Neural cell (in vitro differentiated cells): ENCODE data around the gene SLC25A52.

ENCODE experiments used
- EZH2 ChIP-seq: fragments of 200-600, 300-800 bp; shearing (Covaris generic), sonication (generic); IDR thresholded peaks from 2 replicates; pipeline ENCODE4 v1.6.1; 2014; ENCODE audit warnings: antibody characterized with exemption, low read length, borderline replicate concordance, mild to moderate bottlenecking; ENCODE audit not compliant: insufficient read depth, poor library complexity, severe bottlenecking
- RAD21 ChIP-seq: fragments of 450-650 bp; conservative IDR thresholded peaks from 2 replicates; pipeline ENCODE4 v1.6.1; 2014; ENCODE audit warnings: antibody characterized with exemption, mild to moderate bottlenecking, moderate library complexity
- SMC3 ChIP-seq: fragments of 450-650 bp; conservative IDR thresholded peaks from 2 replicates; pipeline ENCODE4 v1.6.1; 2014; ENCODE audit warnings: antibody characterized with exemption, mild to moderate bottlenecking, moderate library complexity; ENCODE audit not compliant: poor library complexity
- TAF1 ChIP-seq: IDR thresholded peaks from 2 replicates; pipeline ENCODE4 v1.6.1; 2012; ENCODE audit warnings: low read depth
- TF ChIP-seq, protein P1 (sequence below): fragments of 450-650 bp; IDR thresholded peaks from 2 replicates; pipeline ENCODE4 v1.5.1; 2014; ENCODE audit warnings: antibody characterized with exemption, mild to moderate bottlenecking, moderate library complexity; ENCODE audit not compliant: poor library complexity, severe bottlenecking
- TF ChIP-seq, protein P2 (sequence below): IDR thresholded peaks from 2 replicates; pipeline ENCODE4 v1.6.1; 2012; ENCODE audit warnings: borderline replicate concordance

DNA sequence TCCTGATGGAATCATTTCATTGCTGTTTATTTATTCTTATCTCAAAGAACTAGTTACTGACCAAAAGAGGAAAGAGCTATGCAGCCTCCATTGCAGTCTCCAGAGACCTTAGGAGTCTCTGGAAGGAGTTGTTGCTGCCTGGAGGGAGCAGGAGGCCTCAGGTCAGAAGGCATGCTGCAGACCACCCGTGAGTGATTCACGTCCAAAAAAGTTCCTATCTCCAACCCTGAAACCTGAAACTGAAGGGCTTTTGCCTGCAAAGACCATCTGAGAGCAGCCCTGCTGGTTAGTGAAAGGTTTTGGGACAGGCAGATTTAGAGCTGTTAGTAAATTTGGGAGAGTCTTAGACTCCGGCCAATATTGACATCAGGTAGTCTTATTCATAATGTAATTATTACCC lies 29.1 kb downstream of the SLC25A52 start:
- TF ChIP-seq, protein P1, sequence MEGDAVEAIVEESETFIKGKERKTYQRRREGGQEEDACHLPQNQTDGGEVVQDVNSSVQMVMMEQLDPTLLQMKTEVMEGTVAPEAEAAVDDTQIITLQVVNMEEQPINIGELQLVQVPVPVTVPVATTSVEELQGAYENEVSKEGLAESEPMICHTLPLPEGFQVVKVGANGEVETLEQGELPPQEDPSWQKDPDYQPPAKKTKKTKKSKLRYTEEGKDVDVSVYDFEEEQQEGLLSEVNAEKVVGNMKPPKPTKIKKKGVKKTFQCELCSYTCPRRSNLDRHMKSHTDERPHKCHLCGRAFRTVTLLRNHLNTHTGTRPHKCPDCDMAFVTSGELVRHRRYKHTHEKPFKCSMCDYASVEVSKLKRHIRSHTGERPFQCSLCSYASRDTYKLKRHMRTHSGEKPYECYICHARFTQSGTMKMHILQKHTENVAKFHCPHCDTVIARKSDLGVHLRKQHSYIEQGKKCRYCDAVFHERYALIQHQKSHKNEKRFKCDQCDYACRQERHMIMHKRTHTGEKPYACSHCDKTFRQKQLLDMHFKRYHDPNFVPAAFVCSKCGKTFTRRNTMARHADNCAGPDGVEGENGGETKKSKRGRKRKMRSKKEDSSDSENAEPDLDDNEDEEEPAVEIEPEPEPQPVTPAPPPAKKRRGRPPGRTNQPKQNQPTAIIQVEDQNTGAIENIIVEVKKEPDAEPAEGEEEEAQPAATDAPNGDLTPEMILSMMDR, result no peak
- TF ChIP-seq RAD21 (no peak), TAF1 (no peak), SMC3 (no peak), EZH2 (no peak)
- TF ChIP-seq, protein P2, sequence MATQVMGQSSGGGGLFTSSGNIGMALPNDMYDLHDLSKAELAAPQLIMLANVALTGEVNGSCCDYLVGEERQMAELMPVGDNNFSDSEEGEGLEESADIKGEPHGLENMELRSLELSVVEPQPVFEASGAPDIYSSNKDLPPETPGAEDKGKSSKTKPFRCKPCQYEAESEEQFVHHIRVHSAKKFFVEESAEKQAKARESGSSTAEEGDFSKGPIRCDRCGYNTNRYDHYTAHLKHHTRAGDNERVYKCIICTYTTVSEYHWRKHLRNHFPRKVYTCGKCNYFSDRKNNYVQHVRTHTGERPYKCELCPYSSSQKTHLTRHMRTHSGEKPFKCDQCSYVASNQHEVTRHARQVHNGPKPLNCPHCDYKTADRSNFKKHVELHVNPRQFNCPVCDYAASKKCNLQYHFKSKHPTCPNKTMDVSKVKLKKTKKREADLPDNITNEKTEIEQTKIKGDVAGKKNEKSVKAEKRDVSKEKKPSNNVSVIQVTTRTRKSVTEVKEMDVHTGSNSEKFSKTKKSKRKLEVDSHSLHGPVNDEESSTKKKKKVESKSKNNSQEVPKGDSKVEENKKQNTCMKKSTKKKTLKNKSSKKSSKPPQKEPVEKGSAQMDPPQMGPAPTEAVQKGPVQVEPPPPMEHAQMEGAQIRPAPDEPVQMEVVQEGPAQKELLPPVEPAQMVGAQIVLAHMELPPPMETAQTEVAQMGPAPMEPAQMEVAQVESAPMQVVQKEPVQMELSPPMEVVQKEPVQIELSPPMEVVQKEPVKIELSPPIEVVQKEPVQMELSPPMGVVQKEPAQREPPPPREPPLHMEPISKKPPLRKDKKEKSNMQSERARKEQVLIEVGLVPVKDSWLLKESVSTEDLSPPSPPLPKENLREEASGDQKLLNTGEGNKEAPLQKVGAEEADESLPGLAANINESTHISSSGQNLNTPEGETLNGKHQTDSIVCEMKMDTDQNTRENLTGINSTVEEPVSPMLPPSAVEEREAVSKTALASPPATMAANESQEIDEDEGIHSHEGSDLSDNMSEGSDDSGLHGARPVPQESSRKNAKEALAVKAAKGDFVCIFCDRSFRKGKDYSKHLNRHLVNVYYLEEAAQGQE, result no peak
